ENCODE results near the gene FABP2.

Gene FABP2

GRCh38 chr4:119329835-119330620 is 8.1 kb upstream of the FABP2 start:
- H3K27ac ChIP-seq, result no peak overlapping the region
- no peak for TF ChIP-seq CTCF (IDR thresholded peaks at IDR 0.05)
- TF ChIP-seq ZFX (IDR thresholded peaks at IDR 0.05; ENCODE audit: borderline replicate concordance), result no peak

- TF ChIP-seq CTCF (IDR thresholded peaks at IDR 0.05) (no peak), ZFX (IDR thresholded peaks at IDR 0.05; ENCODE audit: borderline replicate concordance) (no peak)
- H3K27ac ChIP-seq, result no peak overlapping the region
Observed at GRCh38 chr4:119328695-119329094, 6.8 kb upstream of the FABP2 start.

- TF ChIP-seq ZFX (IDR thresholded peaks at IDR 0.05; ENCODE audit: borderline replicate concordance) (no peak), CTCF (IDR thresholded peaks at IDR 0.05) (no peak)
- no peak overlapping the region for H3K27ac ChIP-seq
Observed at GRCh38 chr4:119317990-119318389, 3.9 kb downstream of the FABP2 start.

- TF ChIP-seq CTCF (IDR thresholded peaks at IDR 0.05), result no peak
- H3K27ac ChIP-seq, result no peak overlapping the region
Observed at GRCh38 chr4:119315036-119315435, 6.9 kb downstream of the FABP2 start.

GRCh38 chr4:119314356-119314755 is 7.6 kb downstream of the FABP2 start:
- TF ChIP-seq CTCF (IDR thresholded peaks at IDR 0.05), result peak; percentile 50
- no peak for TF ChIP-seq ZFX (IDR thresholded peaks at IDR 0.05; ENCODE audit: borderline replicate concordance)
- no peak overlapping the region for H3K27ac ChIP-seq

GRCh38 chr4:119313237-119313636 is 8.7 kb downstream of the FABP2 start:
- no peak overlapping the region for H3K27ac ChIP-seq
- TF ChIP-seq CTCF (IDR thresholded peaks at IDR 0.05), result no peak
- TF ChIP-seq ZFX (IDR thresholded peaks at IDR 0.05; ENCODE audit: borderline replicate concordance), result no peak

- H3K27ac ChIP-seq, result no peak overlapping the region
- TF ChIP-seq ZFX (IDR thresholded peaks at IDR 0.05; ENCODE audit: borderline replicate concordance), result no peak
- TF ChIP-seq CTCF (IDR thresholded peaks at IDR 0.05), result no peak
Observed at GRCh38 chr4:119310826-119311225, 11.1 kb downstream of the FABP2 start.
